ENCODE measurements around the gene PCDHGA8.
"Not testable (repeated sequence)": the region's sequence is repeated elsewhere in the genome, so short reads cannot be mapped to it uniquely, and the experiment has no call there.

The PCDHGA8 gene

DNA sequence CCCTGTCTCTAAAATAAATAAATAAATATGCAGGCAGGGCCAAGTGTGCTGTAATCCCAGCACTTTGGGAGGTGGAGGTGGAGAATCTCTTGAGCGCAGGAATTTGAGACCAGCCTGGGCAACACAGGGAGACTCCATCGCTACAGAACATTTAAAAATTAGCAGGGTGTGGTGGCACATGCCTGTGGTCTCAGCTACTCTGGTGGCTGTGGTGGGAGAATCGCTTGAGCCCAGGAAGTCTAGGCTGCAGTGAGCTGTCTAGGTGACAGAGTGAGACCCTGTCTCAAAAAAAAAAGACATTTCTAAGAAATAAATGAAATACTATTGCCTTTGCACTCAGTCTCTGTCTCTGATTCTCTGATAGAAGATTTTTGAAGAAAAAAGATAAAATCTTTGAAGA, 19.1 kb downstream of the PCDHGA8 start:
- TF ChIP-seq, protein P1, sequence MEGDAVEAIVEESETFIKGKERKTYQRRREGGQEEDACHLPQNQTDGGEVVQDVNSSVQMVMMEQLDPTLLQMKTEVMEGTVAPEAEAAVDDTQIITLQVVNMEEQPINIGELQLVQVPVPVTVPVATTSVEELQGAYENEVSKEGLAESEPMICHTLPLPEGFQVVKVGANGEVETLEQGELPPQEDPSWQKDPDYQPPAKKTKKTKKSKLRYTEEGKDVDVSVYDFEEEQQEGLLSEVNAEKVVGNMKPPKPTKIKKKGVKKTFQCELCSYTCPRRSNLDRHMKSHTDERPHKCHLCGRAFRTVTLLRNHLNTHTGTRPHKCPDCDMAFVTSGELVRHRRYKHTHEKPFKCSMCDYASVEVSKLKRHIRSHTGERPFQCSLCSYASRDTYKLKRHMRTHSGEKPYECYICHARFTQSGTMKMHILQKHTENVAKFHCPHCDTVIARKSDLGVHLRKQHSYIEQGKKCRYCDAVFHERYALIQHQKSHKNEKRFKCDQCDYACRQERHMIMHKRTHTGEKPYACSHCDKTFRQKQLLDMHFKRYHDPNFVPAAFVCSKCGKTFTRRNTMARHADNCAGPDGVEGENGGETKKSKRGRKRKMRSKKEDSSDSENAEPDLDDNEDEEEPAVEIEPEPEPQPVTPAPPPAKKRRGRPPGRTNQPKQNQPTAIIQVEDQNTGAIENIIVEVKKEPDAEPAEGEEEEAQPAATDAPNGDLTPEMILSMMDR (IDR thresholded peaks at IDR 0.05; ENCODE audit: low read depth, low read length, missing control alignments) = no peak
- DNase-seq (ENCODE audit: low read depth) = no peak
- no peak overlapping the region for H3K4me3 ChIP-seq (ENCODE audit: low read depth, low read length)

DNA sequence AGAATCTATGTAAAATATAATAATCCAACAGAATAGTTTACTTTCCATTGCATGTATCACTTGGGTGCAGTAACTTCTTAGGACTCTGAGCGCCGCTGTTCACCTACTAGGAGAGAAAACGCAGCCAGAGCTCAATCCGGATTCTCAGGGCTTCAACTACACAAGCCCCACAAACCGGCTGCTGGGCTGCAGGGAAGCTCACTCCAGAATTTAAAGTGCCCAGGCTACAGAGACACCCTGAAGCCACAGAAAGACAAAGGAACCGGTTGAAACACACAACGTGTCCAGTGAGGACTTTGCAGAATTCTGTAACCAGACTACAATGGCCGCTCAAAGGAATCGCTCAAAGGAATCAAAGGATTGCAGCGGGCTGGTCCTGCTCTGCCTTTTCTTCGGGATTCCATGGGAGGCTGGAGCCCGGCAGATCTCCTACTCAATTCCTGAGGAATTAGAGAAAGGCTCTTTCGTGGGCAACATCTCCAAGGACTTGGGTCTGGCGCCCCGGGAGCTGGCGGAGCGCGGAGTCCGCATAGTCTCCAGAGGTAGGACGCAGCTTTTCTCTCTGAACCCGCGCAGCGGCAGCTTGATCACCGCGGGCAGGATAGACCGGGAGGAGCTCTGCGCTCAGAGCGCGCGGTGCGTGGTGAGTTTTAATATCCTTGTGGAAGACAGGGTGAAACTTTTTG, 20.6 kb downstream of the PCDHGA8 start, which contains the start of gene PCDHGA10:
Gene PCDHGA10 (plus strand): TSS at position 134 of the 686 bp plus-strand sequence. CDS start 189 bp downstream, at position 323.
- peak within 1 kb of the TSS; percentile 77 for H3K4me3 ChIP-seq (ENCODE audit: low read depth, low read length)
- TF ChIP-seq, protein P1 (IDR thresholded peaks at IDR 0.05; ENCODE audit: low read depth, low read length, missing control alignments) = peak; percentile 83
- DNase-seq (ENCODE audit: low read depth) = peak; percentile 70

DNA sequence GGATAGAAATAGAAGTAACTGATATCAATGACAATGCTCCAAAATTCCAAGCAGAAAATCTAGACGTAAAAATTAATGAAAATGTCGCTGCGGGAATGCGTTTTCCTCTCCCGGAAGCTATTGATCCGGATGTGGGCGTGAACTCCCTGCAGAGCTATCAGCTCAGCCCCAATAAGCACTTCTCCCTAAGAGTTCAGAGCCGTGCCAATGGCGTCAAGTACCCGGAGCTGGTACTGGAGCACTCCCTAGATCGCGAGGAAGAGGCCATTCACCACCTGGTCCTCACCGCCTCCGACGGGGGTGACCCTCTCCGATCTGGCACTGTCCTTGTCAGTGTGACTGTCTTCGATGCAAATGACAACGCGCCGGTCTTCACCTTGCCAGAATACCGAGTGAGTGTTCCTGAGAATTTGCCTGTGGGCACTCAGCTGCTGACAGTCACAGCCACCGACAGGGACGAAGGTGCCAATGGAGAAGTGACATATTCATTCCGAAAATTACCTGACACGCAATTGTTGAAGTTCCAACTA, 21.2 kb downstream of the PCDHGA8 start:
- peak overlapping the region; percentile 77 for H3K4me3 ChIP-seq (ENCODE audit: low read depth, low read length)
- DNase-seq (ENCODE audit: low read depth) = no peak
- TF ChIP-seq, protein P1 (IDR thresholded peaks at IDR 0.05; ENCODE audit: low read depth, low read length, missing control alignments) = no peak

DNA sequence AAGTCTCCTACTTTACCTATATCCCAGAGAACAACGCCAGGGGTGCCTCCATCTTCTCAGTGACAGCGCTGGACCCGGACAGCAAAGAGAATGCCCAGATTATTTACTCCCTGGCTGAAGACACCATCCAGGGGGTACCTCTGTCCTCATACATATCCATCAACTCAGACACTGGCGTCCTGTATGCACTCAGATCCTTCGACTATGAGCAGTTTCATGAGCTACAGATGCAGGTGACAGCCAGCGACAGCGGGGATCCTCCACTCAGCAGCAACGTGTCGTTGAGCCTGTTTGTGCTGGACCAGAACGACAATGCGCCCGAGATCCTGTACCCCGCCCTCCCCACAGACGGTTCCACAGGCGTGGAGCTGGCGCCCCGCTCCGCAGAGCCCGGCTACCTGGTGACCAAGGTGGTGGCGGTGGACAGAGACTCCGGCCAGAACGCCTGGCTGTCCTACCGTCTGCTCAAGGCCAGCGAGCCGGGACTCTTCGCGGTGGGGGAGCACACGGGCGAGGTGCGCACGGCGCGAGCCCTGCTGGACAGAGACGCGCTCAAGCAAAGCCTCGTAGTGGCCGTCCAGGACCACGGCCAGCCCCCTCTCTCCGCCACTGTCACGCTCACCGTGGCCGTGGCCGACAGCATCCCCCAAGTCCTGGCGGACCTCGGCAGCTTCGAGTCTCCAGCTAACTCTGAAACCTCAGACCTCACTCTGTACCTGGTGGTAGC, 22.3 kb downstream of the PCDHGA8 start:
- H3K4me3 ChIP-seq (ENCODE audit: low read depth, low read length); DNase-seq (ENCODE audit: low read depth): not testable (repeated sequence)

DNA sequence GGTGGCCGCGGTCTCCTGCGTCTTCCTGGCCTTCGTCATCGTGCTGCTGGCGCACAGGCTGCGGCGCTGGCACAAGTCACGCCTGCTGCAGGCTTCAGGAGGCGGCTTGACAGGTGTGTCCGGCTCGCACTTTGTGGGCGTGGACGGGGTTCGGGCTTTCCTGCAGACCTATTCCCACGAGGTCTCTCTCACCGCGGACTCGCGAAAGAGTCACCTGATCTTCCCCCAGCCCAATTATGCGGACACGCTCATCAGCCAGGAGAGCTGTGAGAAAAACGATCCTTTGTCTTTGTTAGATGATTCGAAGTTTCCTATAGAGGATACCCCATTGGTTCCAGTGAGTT, 22.8 kb downstream of the PCDHGA8 start:
- H3K4me3 ChIP-seq (ENCODE audit: low read depth, low read length) = peak overlapping the region; percentile 37
- not testable (repeated sequence) for DNase-seq (ENCODE audit: low read depth)

DNA sequence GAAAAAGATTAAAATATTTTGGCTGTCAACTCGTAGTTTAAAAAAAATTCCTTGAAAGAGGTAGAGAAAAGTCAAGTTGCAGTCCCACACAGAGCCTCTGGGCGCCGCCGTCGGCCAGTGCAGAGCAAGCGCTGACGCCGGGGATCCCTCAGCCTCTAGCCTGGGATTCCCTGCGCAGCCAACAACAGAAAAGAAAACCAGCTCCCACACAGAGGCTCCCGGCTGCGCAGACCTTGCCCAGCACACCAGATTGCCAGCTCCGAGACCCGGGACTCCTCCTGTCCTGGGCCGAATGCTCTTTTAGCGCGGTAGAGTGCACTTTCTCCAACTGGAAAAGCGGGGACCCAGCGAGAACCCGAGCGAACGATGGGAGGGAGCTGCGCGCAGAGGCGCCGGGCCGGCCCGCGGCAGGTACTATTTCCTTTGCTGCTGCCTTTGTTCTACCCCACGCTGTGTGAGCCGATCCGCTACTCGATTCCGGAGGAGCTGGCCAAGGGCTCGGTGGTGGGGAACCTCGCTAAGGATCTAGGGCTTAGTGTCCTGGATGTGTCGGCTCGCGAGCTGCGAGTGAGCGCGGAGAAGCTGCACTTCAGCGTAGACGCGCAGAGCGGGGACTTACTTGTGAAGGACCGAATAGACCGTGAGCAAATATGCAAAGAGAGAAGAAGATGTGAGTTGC, 25.2 kb downstream of the PCDHGA8 start, which contains the start of gene PCDHGB7:
Gene PCDHGB7 (plus strand): TSS at position 184 of the 679 bp plus-strand sequence. CDS start 183 bp downstream, at position 367.
- DNase-seq (ENCODE audit: low read depth) = not testable (repeated sequence)
- H3K4me3 ChIP-seq (ENCODE audit: low read depth, low read length) = peak within 1 kb of the TSS; percentile 52
- TF ChIP-seq, protein P1 (IDR thresholded peaks at IDR 0.05; ENCODE audit: low read depth, low read length, missing control alignments) = peak; percentile 78

DNA sequence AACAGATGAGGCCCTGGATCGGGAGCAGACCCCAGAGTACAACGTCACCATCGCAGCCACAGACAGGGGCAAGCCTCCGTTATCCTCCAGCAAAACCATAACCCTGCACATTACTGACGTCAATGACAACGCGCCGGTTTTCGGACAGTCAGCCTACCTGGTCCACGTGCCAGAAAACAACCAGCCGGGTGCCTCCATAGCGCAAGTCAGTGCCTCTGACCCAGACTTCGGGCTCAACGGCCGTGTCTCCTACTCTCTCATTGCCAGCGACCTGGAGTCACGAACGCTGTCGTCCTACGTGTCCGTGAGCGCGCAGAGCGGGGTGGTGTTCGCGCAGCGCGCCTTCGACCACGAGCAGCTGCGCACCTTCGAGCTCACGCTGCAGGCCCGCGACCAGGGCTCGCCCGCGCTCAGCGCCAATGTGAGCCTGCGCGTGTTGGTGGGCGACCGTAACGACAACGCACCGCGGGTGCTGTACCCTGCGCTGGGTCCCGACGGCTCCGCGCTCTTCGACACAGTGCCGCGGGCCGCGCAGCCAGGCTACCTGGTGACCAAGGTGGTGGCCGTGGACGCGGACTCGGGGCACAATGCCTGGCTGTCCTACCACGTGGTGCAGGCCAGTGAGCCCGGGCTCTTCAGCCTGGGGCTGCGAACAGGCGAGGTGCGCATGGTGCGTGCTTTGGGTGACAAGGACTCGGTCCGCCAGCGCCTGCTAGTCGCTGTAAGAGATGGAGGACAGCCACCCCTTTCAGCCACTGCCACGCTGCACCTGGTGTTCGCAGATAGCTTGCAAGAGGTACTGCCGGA, 26.8 kb downstream of the PCDHGA8 start:
- DNase-seq (ENCODE audit: low read depth) = no peak
- H3K4me3 ChIP-seq (ENCODE audit: low read depth, low read length) = no peak overlapping the region
- TF ChIP-seq, protein P1 (IDR thresholded peaks at IDR 0.05; ENCODE audit: low read depth, low read length, missing control alignments) = no peak

All from GM12864 (cell line).